HCT116 (cell line): Measurements from ENCODE around the gene RPL38. TPM values are rescaled to one million over a fixed set of nuclear protein-coding genes. Genes with fewer than 3 reads are reported as not detected.

ENCODE experiments used
- ATAC-seq: fragments of 200-7000 bp; cut with Tn5 transposase; 2 replicates; pipeline ENCODE4 v1.9.1; 2020; ENCODE audit warnings: mild to moderate bottlenecking, moderate library complexity
- BruUV-seq: library from RNA; stranded (reverse); fragments of 400-500 nt; replicated peaks from 2 replicates; lab custom pipeline; 2021; lab: Mats Ljungman, UMichigan
- CTCF ChIA-PET: fragments of 300-600 bp; sonication (Branson Sonifier 250); formaldehyde crosslinking; loops from one replicate; lab custom pipeline; 2021; ENCODE audit warnings: antibody characterized with exemption; lab: Charles Lee
- POLR2A ChIA-PET: fragments of 300-600, 350-600 bp; sonication (Branson Sonifier 250); formaldehyde crosslinking; loops from one replicate; lab custom pipeline; 2021; ENCODE audit warnings: antibody characterized with exemption; lab: Charles Lee
- RAD21 ChIA-PET, 2 experiments: fragments of 300-600 bp; sonication (Branson Sonifier 250); formaldehyde crosslinking; loops; one replicate each; lab custom pipeline; 2023; ENCODE audit warnings: low total read pairs in 2 of 2; ENCODE audit not compliant: uncharacterized antibody in 2 of 2, unreplicated experiment in 2 of 2, low non-redundant PET in 1 of 2; lab: Charles Lee
- DNase-seq: peaks from one replicate; pipeline ENCODE4 v3.0.0-alpha.2; 2010; ENCODE audit warnings: low read depth, low spot score
- H2AFZ ChIP-seq: fragments of 200-600 bp; shearing (Covaris generic), sonication (generic); 2 replicates; pipeline ENCODE4 v1.6.1; 2017; ENCODE audit warnings: low read depth, mixed run types, mixed read lengths, antibody characterized with exemption, low read length; ENCODE audit not compliant: poor library complexity, severe bottlenecking
- H3K27ac ChIP-seq: 2 replicates; pipeline ENCODE4 v1.5.1; 2012; ENCODE audit warnings: low read depth, low read length
- H3K27me3 ChIP-seq: fragments of 200-600 bp; sonication (generic); 2 replicates; pipeline ENCODE4 v1.6.1; 2016; ENCODE audit warnings: mixed run types, low read length, mixed read lengths; ENCODE audit not compliant: insufficient read depth
- H3K36me3 ChIP-seq, 2 experiments: fragments of 200-500 bp in 1 of 2; fragments of 200-600 bp in 1 of 2; sonication (Bioruptor generic) in 1 of 2; sonication (generic) in 1 of 2; 2 replicates each; pipeline versions ENCODE4 v1.5.1 to v1.6.1; 2014 to 2016; ENCODE audit warnings: low read length in 2 of 2, inconsistent platforms in 1 of 2, mixed read lengths in 1 of 2, mixed run types in 1 of 2; ENCODE audit not compliant: insufficient read depth in 2 of 2, control insufficient read depth in 1 of 2
- H3K4me1 ChIP-seq, 2 experiments: fragments of 200-600 bp in 1 of 2; sonication (generic) in 1 of 2; 2 replicates each; pipeline versions ENCODE4 v1.5.1 to v1.6.1; 2012 to 2017; ENCODE audit warnings: low read length in 2 of 2, inconsistent platforms in 1 of 2, mild to moderate bottlenecking in 1 of 2, mixed read lengths in 1 of 2, mixed run types in 1 of 2, moderate library complexity in 1 of 2; ENCODE audit not compliant: insufficient read depth in 2 of 2, control insufficient read depth in 1 of 2
- H3K4me2 ChIP-seq: fragments of 200-600 bp; sonication (generic); 2 replicates; pipeline ENCODE4 v1.6.1; 2017; ENCODE audit warnings: mixed run types, low read length, mixed read lengths
- H3K4me3 ChIP-seq, 2 experiments: fragments of 200-600 bp in 1 of 2; sonication (generic) in 1 of 2; replicated peaks in 1 of 2; 2 replicates each; pipeline ENCODE4 v1.5.1; 2011 to 2016; ENCODE audit warnings: low read length in 2 of 2, control low read depth in 1 of 2, low read depth in 1 of 2, mild to moderate bottlenecking in 1 of 2, mixed read lengths in 1 of 2, mixed run types in 1 of 2
- H3K79me2 ChIP-seq: fragments of 200-600 bp; sonication (generic); 2 replicates; pipeline ENCODE4 v1.6.1; 2017; ENCODE audit warnings: mild to moderate bottlenecking, mixed run types, low read length, moderate library complexity, mixed read lengths; ENCODE audit not compliant: insufficient read depth
- H3K9ac ChIP-seq: fragments of 200-600 bp; sonication (generic); 2 replicates; pipeline ENCODE4 v1.6.1; 2016; ENCODE audit warnings: low read length, mixed read lengths
- H3K9me2 ChIP-seq: fragments of 200-600 bp; sonication (generic), shearing (Covaris generic); 2 replicates; pipeline ENCODE4 v1.6.1; 2017; ENCODE audit warnings: mixed run types, mild to moderate bottlenecking, moderate library complexity; ENCODE audit not compliant: insufficient read depth
- H3K9me3 ChIP-seq, 2 experiments: fragments of 200-500 bp in 1 of 2; fragments of 200-600 bp in 1 of 2; sonication (Bioruptor generic) in 1 of 2; sonication (generic) in 1 of 2; 2 replicates each; pipeline ENCODE4 v1.6.1; 2014 to 2017; ENCODE audit warnings: low read length in 2 of 2, mixed read lengths in 2 of 2, inconsistent platforms in 1 of 2, low read depth in 1 of 2, mild to moderate bottlenecking in 1 of 2, mixed run types in 1 of 2, moderate library complexity in 1 of 2; ENCODE audit not compliant: control insufficient read depth in 1 of 2, insufficient read depth in 1 of 2
- H4K20me1 ChIP-seq: fragments of 200-600 bp; sonication (generic), shearing (Covaris generic); 2 replicates; pipeline ENCODE4 v1.6.1; 2017; ENCODE audit warnings: mixed run types, mild to moderate bottlenecking, moderate library complexity; ENCODE audit not compliant: insufficient read depth
- JUND ChIP-seq: IDR thresholded peaks from 2 replicates; pipeline ENCODE4 v1.6.1; 2012
- POLR2A ChIP-seq: IDR thresholded peaks from 2 replicates; pipeline ENCODE4 v1.7.0; 2011; ENCODE audit warnings: borderline replicate concordance; ENCODE audit not compliant: insufficient read depth, insufficient read length; ENCODE audit errors: extremely low read depth
- intact Hi-C: fragments of 100-400 bp; cut with micrococcal nuclease; formaldehyde crosslinking; loops from 2 replicates; pipeline ENCODE4 v1.10.0; 2022
- total RNA-seq: library from RNA; stranded (reverse); gene quantifications from one replicate; pipeline ENCODE4 v1.2.1, GENCODE V29; 2021; ENCODE audit not compliant: unreplicated experiment

The RPL38 gene
- total RNA-seq, 1 experiment from 2014 or later: 1,628 TPM

- RAD21 ChIA-PET: no interaction called here
- POLR2A ChIA-PET: no interaction called here
- Histone ChIP-seq H3K9me2 (no peaks in the 10 kb centered on the region), H3K9me3 (no peaks in the 10 kb centered on the region), H3K9ac (no peak overlapping the region), H3K4me3 (no peak overlapping the region), H3K27me3 (no peaks in the 10 kb centered on the region), H3K36me3 (peaks cover 0 to 8% of the 10 kb centered on the region in 2 experiments; a peak in 1 of 4 replicates), H3K79me2 (no peaks in the 10 kb centered on the region), H3K4me2 (no peak overlapping the region), H3K4me1 (peaks cover 2 to 21% of the 10 kb centered on the region in 2 experiments; a peak in 3 of 4 replicates), H2AFZ (no peak overlapping the region), H3K27ac (no peak overlapping the region), H4K20me1 (no peaks in the 10 kb centered on the region)
- intact Hi-C loops: no loop called here
- no peak for TF ChIP-seq JUND
- ATAC-seq: no peak
- CTCF ChIA-PET: no interaction called here
- no TSS peak for BruUV-seq
- DNase-seq: no peak
Observed at GRCh38 chr17:74227271-74228080, 24.0 kb downstream of the RPL38 start.

DNA sequence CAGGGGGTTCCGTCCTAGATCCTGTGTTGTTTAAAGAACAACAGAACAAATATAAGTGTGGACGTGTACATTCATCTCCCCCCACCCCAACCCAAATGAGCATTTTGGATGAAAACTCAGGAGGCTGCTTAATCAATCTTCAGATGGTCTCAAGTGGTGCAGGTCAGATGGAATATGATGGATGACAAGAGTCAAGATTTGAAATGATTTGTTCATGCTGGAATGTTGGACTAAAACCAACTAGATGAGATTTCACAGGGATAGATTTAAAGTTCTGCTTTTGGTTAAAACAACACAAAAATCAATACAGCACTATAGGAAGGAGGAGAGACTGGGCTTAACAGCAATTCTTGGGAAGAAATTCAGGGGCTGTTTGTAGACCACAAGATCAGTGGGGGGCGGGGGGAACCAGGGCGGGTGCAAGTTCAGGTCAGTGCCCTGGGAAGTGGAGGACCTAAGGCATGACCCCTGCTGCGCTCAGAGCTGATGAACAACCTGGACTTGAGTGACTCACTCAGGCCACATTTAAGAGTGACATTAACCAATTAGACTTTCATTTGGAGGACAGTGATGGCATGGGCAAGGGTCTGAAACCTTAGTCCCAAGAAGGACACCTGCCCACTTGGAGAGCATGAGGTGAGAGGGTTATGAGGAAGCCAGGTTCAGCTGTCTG, 25.0 kb downstream of the RPL38 start:
- Histone ChIP-seq H3K4me1 (peaks cover 2 to 21% of the 10 kb centered on the region in 2 experiments; a peak in 3 of 4 replicates), H3K9me2 (no peaks in the 10 kb centered on the region), H3K27me3 (no peaks in the 10 kb centered on the region)
- BruUV-seq: no TSS peak
- intact Hi-C loops: no loop called here
- no peak for TF ChIP-seq POLR2A
- TF ChIP-seq, all 23 proteins: peak for 0
- ChIA-PET POLR2A (no interaction called here), RAD21 (no interaction called here), CTCF (no interaction called here)
- no peaks in the 10 kb centered on the region for H4K20me1 ChIP-seq
- H3K4me2 ChIP-seq: no peak overlapping the region
- H3K9ac ChIP-seq: no peak overlapping the region
- no peaks in the 10 kb centered on the region for H3K79me2 ChIP-seq
- H3K36me3 ChIP-seq: peaks cover 0 to 8% of the 10 kb centered on the region in 2 experiments; a peak in 1 of 4 replicates
- H3K9me3 ChIP-seq: no peaks in the 10 kb centered on the region
- H2AFZ ChIP-seq: no peak overlapping the region
- H3K4me3 ChIP-seq: no peak overlapping the region
- no peak for DNase-seq
- H3K27ac ChIP-seq: no peak overlapping the region
- no peak for ATAC-seq
